PC-3 (cell line): Measurements from ENCODE around the gene PADI6. TPM values are rescaled to one million over a fixed set of nuclear protein-coding genes. Genes with fewer than 3 reads are reported as not detected.

Experiments used
- ATAC-seq: fragments of 200-7000 bp; cut with Tn5 transposase; 2 replicates; pipeline ENCODE4 v1.9.1; 2020; ENCODE audit warnings: mild to moderate bottlenecking, moderate library complexity
- BruUV-seq: library from RNA; stranded (reverse); fragments of 400-500 nt; replicated peaks from 2 replicates; lab custom pipeline; 2021; lab: Mats Ljungman, UMichigan
- CTCF ChIA-PET: fragments of 300-600 bp; sonication (Branson Sonifier 250); formaldehyde crosslinking; loops from one replicate; lab custom pipeline; 2022; ENCODE audit warnings: antibody characterized with exemption; lab: Charles Lee
- POLR2A ChIA-PET: fragments of 300-600 bp; sonication (Branson Sonifier 250); formaldehyde crosslinking; loops from one replicate; lab custom pipeline; 2022; ENCODE audit warnings: antibody characterized with exemption; ENCODE audit not compliant: unreplicated experiment; lab: Charles Lee
- DNase-seq: peaks from one replicate; pipeline ENCODE4 v3.0.0-alpha.2; 2015
- H2AFZ ChIP-seq: fragments of 300-600 bp; sonication (generic); 2 replicates; pipeline ENCODE4 v1.6.0; 2016; ENCODE audit warnings: antibody characterized with exemption, low read length
- H3F3A ChIP-seq: fragments of 300-600 bp; sonication (generic); one replicate; pipeline ENCODE4 v1.6.0; 2017; ENCODE audit warnings: antibody characterized with exemption, low read length, control low read depth, mild to moderate bottlenecking; ENCODE audit not compliant: unreplicated experiment
- H3K27ac ChIP-seq: fragments of 300-600 bp; sonication (generic); 2 replicates; pipeline ENCODE4 v1.5.1; 2016; ENCODE audit warnings: mild to moderate bottlenecking, low read length
- H3K27me3 ChIP-seq: fragments of 300-600 bp; sonication (generic); 2 replicates; pipeline ENCODE4 v1.6.1; 2016; ENCODE audit warnings: low read length, mixed read lengths
- H3K36me3 ChIP-seq: fragments of 300-600 bp; sonication (generic); 2 replicates; pipeline ENCODE4 v1.6.1; 2016; ENCODE audit warnings: low read depth, mixed run types, low read length, mixed read lengths
- H3K4me1 ChIP-seq: fragments of 300-600 bp; sonication (generic); 2 replicates; pipeline ENCODE4 v1.5.1; 2016; ENCODE audit warnings: low read length; ENCODE audit not compliant: insufficient read depth
- H3K4me2 ChIP-seq: fragments of 300-600 bp; sonication (generic); 2 replicates; pipeline ENCODE4 v1.6.0; 2016; ENCODE audit warnings: low read length
- H3K4me3 ChIP-seq: fragments of 300-600 bp; sonication (generic); 2 replicates; pipeline ENCODE4 v1.5.1; 2016; ENCODE audit warnings: mild to moderate bottlenecking, low read length, mixed read lengths
- H3K79me2 ChIP-seq: fragments of 300-600 bp; sonication (generic); 2 replicates; pipeline ENCODE4 v1.6.1; 2017; ENCODE audit warnings: low read length, mixed read lengths
- H3K9ac ChIP-seq: fragments of 300-600 bp; sonication (generic); 2 replicates; pipeline ENCODE4 v1.6.0; 2016; ENCODE audit warnings: mild to moderate bottlenecking, low read length
- H3K9me2 ChIP-seq: fragments of 300-600 bp; sonication (generic); replicated peaks from 2 replicates; pipeline ENCODE4 v1.6.1; 2016; ENCODE audit warnings: mixed run types, low read length, mixed read lengths
- H3K9me3 ChIP-seq: fragments of 300-600 bp; sonication (generic); 2 replicates; pipeline ENCODE4 v1.6.1; 2016; ENCODE audit warnings: low read length, mixed read lengths
- H4K20me1 ChIP-seq: fragments of 300-600 bp; sonication (generic); 2 replicates; pipeline ENCODE4 v1.6.1; 2016; ENCODE audit warnings: low read length, mixed read lengths
- EZH2 ChIP-seq: fragments of 300-600 bp; sonication (generic); IDR thresholded peaks from one replicate; pipeline ENCODE4 v1.6.1; 2017; ENCODE audit warnings: antibody characterized with exemption, mild to moderate bottlenecking, low read length; ENCODE audit not compliant: unreplicated experiment
- EZH2phosphoT487 ChIP-seq: fragments of 300-600 bp; sonication (generic); IDR thresholded peaks from 2 replicates; pipeline ENCODE4 v1.6.1; 2018; ENCODE audit warnings: mild to moderate bottlenecking, antibody characterized with exemption, low read length, borderline replicate concordance
- intact Hi-C: fragments of 100-400 bp; cut with micrococcal nuclease; formaldehyde crosslinking; loops from 2 replicates; pipeline ENCODE4 v1.9.0; 2023
- total RNA-seq: library from RNA; depleted of rRNA; stranded (reverse); fragments of >200 nt; gene quantifications from 2 replicates; pipeline ENCODE4 v1.2.3, GENCODE V29; 2014
- TF ChIP-seq, protein P1 (sequence below): fragments of 300-600 bp; sonication (generic); conservative IDR thresholded peaks from 2 replicates; pipeline ENCODE4 v1.5.1; 2017; ENCODE audit warnings: antibody characterized with exemption, low read depth, mild to moderate bottlenecking, low read length

The PADI6 gene
- total RNA-seq, 1 experiment from 2014 or later: not detected

DNA sequence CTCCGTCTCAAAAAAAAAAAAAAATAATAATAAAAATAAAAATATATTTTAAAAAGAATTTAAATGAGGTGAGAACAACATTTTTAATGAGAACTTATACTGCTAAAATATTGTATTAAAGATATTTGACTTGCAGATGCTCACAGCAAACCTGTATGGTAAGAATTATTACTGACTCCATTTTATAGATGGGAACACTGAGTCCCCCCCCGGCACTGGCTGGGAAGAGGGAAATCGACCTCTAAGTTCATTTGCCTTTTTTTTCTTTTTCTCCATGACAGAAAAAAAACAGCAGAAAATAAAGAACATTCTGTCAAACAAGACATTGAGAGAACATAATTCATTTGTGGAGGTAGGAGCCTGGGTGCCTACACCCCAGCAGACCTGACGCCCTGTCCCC lies 13.4 kb upstream of the PADI6 start:
- ChIA-PET POLR2A (no interaction called here), CTCF (no interaction called here)
- H3K9me3 ChIP-seq: no peaks in the 10 kb centered on the region
- H3K9me2 ChIP-seq: no peaks in the 10 kb centered on the region
- H3K4me2 ChIP-seq: no peak overlapping the region
- H3K4me3 ChIP-seq: no peak overlapping the region
- H2AFZ ChIP-seq: no peak overlapping the region
- H3F3A ChIP-seq: no peaks in the 10 kb centered on the region
- H3K27me3 ChIP-seq: no peaks in the 10 kb centered on the region
- ATAC-seq: no peak
- H3K27ac ChIP-seq: no peak overlapping the region
- DNase-seq: no peak
- TF ChIP-seq EZH2phosphoT487: no peak
- TF ChIP-seq, protein P1, sequence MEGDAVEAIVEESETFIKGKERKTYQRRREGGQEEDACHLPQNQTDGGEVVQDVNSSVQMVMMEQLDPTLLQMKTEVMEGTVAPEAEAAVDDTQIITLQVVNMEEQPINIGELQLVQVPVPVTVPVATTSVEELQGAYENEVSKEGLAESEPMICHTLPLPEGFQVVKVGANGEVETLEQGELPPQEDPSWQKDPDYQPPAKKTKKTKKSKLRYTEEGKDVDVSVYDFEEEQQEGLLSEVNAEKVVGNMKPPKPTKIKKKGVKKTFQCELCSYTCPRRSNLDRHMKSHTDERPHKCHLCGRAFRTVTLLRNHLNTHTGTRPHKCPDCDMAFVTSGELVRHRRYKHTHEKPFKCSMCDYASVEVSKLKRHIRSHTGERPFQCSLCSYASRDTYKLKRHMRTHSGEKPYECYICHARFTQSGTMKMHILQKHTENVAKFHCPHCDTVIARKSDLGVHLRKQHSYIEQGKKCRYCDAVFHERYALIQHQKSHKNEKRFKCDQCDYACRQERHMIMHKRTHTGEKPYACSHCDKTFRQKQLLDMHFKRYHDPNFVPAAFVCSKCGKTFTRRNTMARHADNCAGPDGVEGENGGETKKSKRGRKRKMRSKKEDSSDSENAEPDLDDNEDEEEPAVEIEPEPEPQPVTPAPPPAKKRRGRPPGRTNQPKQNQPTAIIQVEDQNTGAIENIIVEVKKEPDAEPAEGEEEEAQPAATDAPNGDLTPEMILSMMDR: no peak
- no peak for TF ChIP-seq EZH2
- no peak overlapping the region for H3K9ac ChIP-seq
- H3K4me1 ChIP-seq: no peaks in the 10 kb centered on the region
- no peaks in the 10 kb centered on the region for H4K20me1 ChIP-seq
- H3K79me2 ChIP-seq: no peaks in the 10 kb centered on the region
- no peaks in the 10 kb centered on the region for H3K36me3 ChIP-seq
- intact Hi-C loops: no loop called here
- no TSS peak for BruUV-seq

DNA sequence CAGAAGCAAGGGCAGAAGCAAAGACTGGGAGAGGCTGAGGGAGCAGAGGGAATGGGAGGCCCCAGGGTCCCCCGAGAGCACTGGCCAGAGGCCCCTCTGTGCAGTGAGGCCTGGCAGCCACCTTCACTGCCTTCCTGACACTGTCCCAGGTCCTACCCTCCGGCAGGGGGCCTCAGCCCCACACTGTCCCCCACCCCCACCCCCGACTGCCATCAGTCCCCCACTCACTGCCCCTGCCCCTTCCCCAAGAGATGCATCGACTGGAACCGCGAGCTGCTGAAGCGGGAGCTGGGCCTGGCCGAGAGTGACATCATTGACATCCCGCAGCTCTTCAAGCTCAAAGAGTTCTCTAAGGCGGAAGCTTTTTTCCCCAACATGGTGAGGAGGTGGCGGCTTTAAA lies 13.0 kb upstream of the PADI6 start:
- DNase-seq (no peak), ATAC-seq (no peak)
- Histone ChIP-seq H3K27ac (no peak overlapping the region), H3K9me2 (no peaks in the 10 kb centered on the region), H3K4me1 (no peaks in the 10 kb centered on the region), H2AFZ (no peak overlapping the region), H3K4me2 (no peak overlapping the region), H3K27me3 (no peaks in the 10 kb centered on the region), H3K36me3 (no peaks in the 10 kb centered on the region), H3K9me3 (no peaks in the 10 kb centered on the region), H4K20me1 (no peaks in the 10 kb centered on the region), H3K9ac (no peak overlapping the region), H3F3A (no peaks in the 10 kb centered on the region), H3K79me2 (no peaks in the 10 kb centered on the region), H3K4me3 (no peak overlapping the region)
- no TSS peak for BruUV-seq
- TF ChIP-seq, protein P1: no peak
- TF ChIP-seq EZH2: no peak
- TF ChIP-seq EZH2phosphoT487: no peak
- ChIA-PET POLR2A (no interaction called here), CTCF (no interaction called here)
- intact Hi-C loops: no loop called here

DNA sequence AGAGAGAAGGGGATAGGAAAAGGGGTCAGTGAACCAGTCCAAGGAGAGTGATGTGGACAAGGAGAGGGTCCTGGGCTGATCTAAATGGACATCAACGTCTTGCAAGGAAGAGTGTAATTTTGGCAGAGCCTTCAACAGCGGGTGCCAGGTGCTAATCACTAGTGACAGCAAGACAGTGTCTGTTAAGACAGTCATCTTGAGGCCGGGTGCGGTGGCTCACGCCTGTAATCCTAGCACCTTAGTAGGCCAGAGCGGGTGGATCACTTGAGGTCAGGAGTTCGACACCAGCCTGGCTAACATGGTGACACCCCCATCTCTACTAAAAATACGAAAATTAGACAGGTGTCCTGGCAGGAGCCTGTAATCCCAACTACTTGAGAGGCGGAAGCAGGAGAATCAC lies 12.2 kb upstream of the PADI6 start:
- Histone ChIP-seq H3K27ac (no peak overlapping the region), H3K4me3 (no peak overlapping the region), H2AFZ (no peak overlapping the region), H4K20me1 (no peaks in the 10 kb centered on the region), H3K9me2 (no peaks in the 10 kb centered on the region), H3K27me3 (no peaks in the 10 kb centered on the region), H3K79me2 (no peaks in the 10 kb centered on the region), H3K4me1 (no peaks in the 10 kb centered on the region), H3K9me3 (no peaks in the 10 kb centered on the region), H3F3A (no peaks in the 10 kb centered on the region), H3K4me2 (no peak overlapping the region), H3K9ac (no peak overlapping the region), H3K36me3 (no peaks in the 10 kb centered on the region)
- ATAC-seq: no peak
- CTCF ChIA-PET: no interaction called here
- no peak for DNase-seq
- intact Hi-C loops: no loop called here
- TF ChIP-seq, protein P1: no peak
- no peak for TF ChIP-seq EZH2phosphoT487
- TF ChIP-seq EZH2: no peak
- POLR2A ChIA-PET: no interaction called here
- BruUV-seq: no TSS peak
